ENCODE results near the gene UQCC3. TPM values are rescaled to one million over a fixed set of nuclear protein-coding genes. Genes with fewer than 3 reads are reported as not detected.

Gene UQCC3
- total and polyA plus RNA-seq, 2 donors (not counting 3 experiments of a cell fraction or from before 2014, with no cell fraction given): 8.6 to 15.5 TPM

- CTCF ChIA-PET: interaction anchor here (1.2 to 2.4 kb wide), 5 partner anchors 13 to 28 kb away, joined by 3 to 15 read pairs (median 10); partner anchors contain the start of gene INTS5
- H3K79me2 ChIP-seq (ENCODE audit: control insufficient read depth, insufficient read depth, low read length): peaks cover 38% of the 10 kb centered on the region
- peak overlapping the region; percentile 83 for H3K4me2 ChIP-seq (ENCODE audit: insufficient read depth, low read length)
- peak overlapping the region; percentile 42 to 83 (median 59) for H3K4me3 ChIP-seq (replicated peaks in 1 of 3; ENCODE audit: insufficient read depth in 1 of 3, low read depth in 1 of 3, low read length in 3 of 3)
- peak overlapping the region; percentile 69 for H3K9ac ChIP-seq (replicated peaks; ENCODE audit: extremely low read depth, insufficient read depth, low read length)
- H3K4me1 ChIP-seq (ENCODE audit: control insufficient read depth, extremely low read depth, insufficient read depth, low read length): peaks cover 20% of the 10 kb centered on the region
- dilution Hi-C loops (cut with MboI; ENCODE audit: extremely low pct_ligation_motif_present, low sequenced_read_pairs): no loop called here
- POLR2A ChIA-PET: interaction anchor here (1.4 to 2.2 kb wide), 9 partner anchors 14 to 92 kb away, joined by 5 to 41 read pairs (median 18); partner anchors contain the start of genes EEF1G, GANAB, HNRNPUL2 and MTA2
- no peaks in the 10 kb centered on the region for H3K9me3 ChIP-seq (replicated peaks; ENCODE audit: control insufficient read depth, insufficient read depth, low read length)
- TF ChIP-seq POLR2A (IDR thresholded peaks at IDR 0.05; ENCODE audit: low read depth, low read length): peak; percentile 52
- TF ChIP-seq FOS (IDR thresholded peaks at IDR 0.05; ENCODE audit: borderline replicate concordance, insufficient read depth, low read length): no peak
- TF ChIP-seq POLR2AphosphoS5 (IDR thresholded peaks at IDR 0.05; ENCODE audit: insufficient read depth, low read depth, low read length): peak; percentile 65
- TF ChIP-seq MAX (IDR thresholded peaks at IDR 0.05; ENCODE audit: insufficient read depth, insufficient read length): no peak
- TF ChIP-seq MYC (IDR thresholded peaks at IDR 0.05; ENCODE audit: low read depth, low read length): no peak
- no peak overlapping the region for H3K27ac ChIP-seq (ENCODE audit: insufficient read depth, low read depth, low read length)
- intact Hi-C loops (cut with micrococcal nuclease): loop anchor here (5.0 kb wide), 1 partner anchor 41 kb away; the partner anchor contains the start of genes BSCL2 and GNG3
- BruUV-seq (replicated peaks): no TSS peak
- H2AFZ ChIP-seq (ENCODE audit: low read depth, low read length): no peak overlapping the region
- FAIRE-seq (peak; percentile 28), DNase-seq (ENCODE audit: low read depth, low spot score) (no peak)
- peaks cover 0 to 2% of the 10 kb centered on the region in 2 experiments for H3K36me3 ChIP-seq (ENCODE audit: control insufficient read depth in 2 of 2, extremely low read depth in 1 of 2, insufficient read depth in 2 of 2, low read length in 2 of 2)
- H4K20me1 ChIP-seq (replicated peaks; ENCODE audit: control insufficient read depth, extremely low read depth, insufficient read depth, low read length): no peaks in the 10 kb centered on the region
- no peaks in the 10 kb centered on the region for H3K27me3 ChIP-seq (ENCODE audit: control insufficient read depth in 2 of 2, insufficient read depth in 2 of 2, low read length in 2 of 2)
- H3K9me1 ChIP-seq (replicated peaks; ENCODE audit: control insufficient read depth, extremely low read depth, insufficient read depth, low read length): no peaks in the 10 kb centered on the region
These were observed 5.1 kb upstream of the UQCC3 start for GRCh38 chr11:62666259-62666926.

- CTCF ChIA-PET: interaction anchor here (0.6 to 2.1 kb wide), 5 partner anchors 9 to 31 kb away, joined by 3 to 9 read pairs (median 4); no protein-coding TSS in a partner anchor
- Histone ChIP-seq H3K9me3 (replicated peaks; ENCODE audit: control insufficient read depth, insufficient read depth, low read length) (no peaks in the 10 kb centered on the region), H4K20me1 (replicated peaks; ENCODE audit: control insufficient read depth, extremely low read depth, insufficient read depth, low read length) (no peaks in the 10 kb centered on the region), H2AFZ (ENCODE audit: low read depth, low read length) (no peak overlapping the region), H3K4me2 (ENCODE audit: insufficient read depth, low read length) (no peak overlapping the region), H3K4me3 (replicated peaks in 1 of 3; ENCODE audit: insufficient read depth in 1 of 3, low read depth in 1 of 3, low read length in 3 of 3) (no peak overlapping the region), H3K9me1 (replicated peaks; ENCODE audit: control insufficient read depth, extremely low read depth, insufficient read depth, low read length) (no peaks in the 10 kb centered on the region), H3K79me2 (ENCODE audit: control insufficient read depth, insufficient read depth, low read length) (peaks cover 38% of the 10 kb centered on the region), H3K9ac (replicated peaks; ENCODE audit: extremely low read depth, insufficient read depth, low read length) (no peak overlapping the region), H3K36me3 (ENCODE audit: control insufficient read depth in 2 of 2, extremely low read depth in 1 of 2, insufficient read depth in 2 of 2, low read length in 2 of 2) (peaks cover 0 to 1% of the 10 kb centered on the region in 2 experiments), H3K27me3 (ENCODE audit: control insufficient read depth in 2 of 2, insufficient read depth in 2 of 2, low read length in 2 of 2) (no peaks in the 10 kb centered on the region), H3K4me1 (ENCODE audit: control insufficient read depth, extremely low read depth, insufficient read depth, low read length) (peaks cover 20% of the 10 kb centered on the region), H3K27ac (ENCODE audit: insufficient read depth, low read depth, low read length) (no peak overlapping the region)
- DNase-seq (ENCODE audit: low read depth, low spot score): no peak
- TF ChIP-seq FOS (IDR thresholded peaks at IDR 0.05; ENCODE audit: borderline replicate concordance, insufficient read depth, low read length): no peak
- no peak for TF ChIP-seq MYC (IDR thresholded peaks at IDR 0.05; ENCODE audit: low read depth, low read length)
- TF ChIP-seq EZH2 (IDR thresholded peaks at IDR 0.05; ENCODE audit: borderline replicate concordance, low read depth, low read length, severe bottlenecking): no peak
- no peak for TF ChIP-seq GATA2 (IDR thresholded peaks at IDR 0.05; ENCODE audit: insufficient read depth, insufficient read length, low read depth, low read length)
- no peak for TF ChIP-seq POLR2AphosphoS5 (IDR thresholded peaks at IDR 0.05; ENCODE audit: insufficient read depth, low read depth, low read length)
- peak; percentile 34 for TF ChIP-seq POLR2A (IDR thresholded peaks at IDR 0.05; ENCODE audit: low read depth, low read length)
- TF ChIP-seq CTCF (IDR thresholded peaks at IDR 0.05; ENCODE audit: extremely low read depth in 1 of 2, insufficient read depth in 1 of 2, low read depth in 1 of 2, low read length in 2 of 2): no peak
- dilution Hi-C loops (cut with MboI; ENCODE audit: extremely low pct_ligation_motif_present, low sequenced_read_pairs) (no loop called here), intact Hi-C loops (cut with micrococcal nuclease) (loop anchor here (5.0 kb wide), 1 partner anchor 40 kb away; the partner anchor contains the start of genes BSCL2 and GNG3)
- FAIRE-seq: no peak
- BruUV-seq (replicated peaks): no TSS peak
- POLR2A ChIA-PET: interaction anchor here (0.6 to 1.4 kb wide), 2 partner anchors 13 to 156 kb away, joined by 4 to 5 read pairs; no protein-coding TSS in a partner anchor
These were observed 4.0 kb upstream of the UQCC3 start for GRCh38 chr11:62667460-62667859.

Data from endothelial cell of umbilical vein (primary cell).